IMR-90 (cell line): ENCODE results near the gene SMAP1. TPM values are rescaled to one million over a fixed set of nuclear protein-coding genes. Genes with fewer than 3 reads are reported as not detected.

Experiments used
- ATAC-seq: fragments of 200-7000 bp; cut with Tn5 transposase; 2 replicates; pipeline ENCODE4 v1.9.1; 2020; ENCODE audit warnings: low read depth, mild to moderate bottlenecking, moderate library complexity
- BruUV-seq: library from RNA; stranded (reverse); fragments of 400-500 nt; replicated peaks from 2 replicates; lab custom pipeline; 2021; lab: Mats Ljungman, UMichigan
- CTCF ChIA-PET: fragments of 300-600 bp; formaldehyde crosslinking; extraction: SDS; loops from one replicate; lab custom pipeline; 2021; ENCODE audit warnings: antibody characterized with exemption; lab: Yijun Ruan, JAX
- POLR2A ChIA-PET: fragments of 300-600 bp; sonication (Branson Sonifier 250); formaldehyde crosslinking; loops from one replicate; lab custom pipeline; 2022; ENCODE audit warnings: antibody characterized with exemption; ENCODE audit not compliant: unreplicated experiment; lab: Charles Lee
- DNase-seq: peaks from one replicate; pipeline ENCODE4 v3.0.0; 2013
- H2AFZ ChIP-seq: replicated peaks from 2 replicates; pipeline ENCODE3; 2013; ENCODE audit warnings: low read length, mild to moderate bottlenecking; ENCODE audit not compliant: poor library complexity
- H2AK5ac ChIP-seq: 2 replicates; pipeline ENCODE4 v1.6.1; 2013; ENCODE audit warnings: low read depth, low read length, inconsistent platforms
- H2AK9ac ChIP-seq: replicated peaks from 2 replicates; pipeline ENCODE3; 2013; ENCODE audit warnings: mild to moderate bottlenecking, low read depth, low read length, moderate library complexity; ENCODE audit not compliant: poor library complexity
- H2BK120ac ChIP-seq: 2 replicates; pipeline ENCODE4 v1.6.1; 2013; ENCODE audit warnings: low read depth, low read length, inconsistent platforms
- H2BK15ac ChIP-seq: 3 replicates; pipeline ENCODE4 v1.6.1; 2013; ENCODE audit warnings: low read depth, low read length, inconsistent platforms
- H2BK20ac ChIP-seq: 2 replicates; pipeline ENCODE4 v1.6.1; 2013; ENCODE audit warnings: low read depth, mild to moderate bottlenecking, inconsistent platforms, low read length, moderate library complexity
- H2BK5ac ChIP-seq: 2 replicates; pipeline ENCODE4 v1.6.1; 2013; ENCODE audit warnings: mild to moderate bottlenecking, low read depth, low read length, inconsistent platforms; ENCODE audit not compliant: poor library complexity, severe bottlenecking
- H3K14ac ChIP-seq: replicated peaks from 2 replicates; pipeline ENCODE4 v1.6.1; 2013; ENCODE audit warnings: low read depth, low read length, inconsistent platforms
- H3K18ac ChIP-seq: 2 replicates; pipeline ENCODE4 v1.6.1; 2013; ENCODE audit warnings: low read depth, low read length, control low read depth
- H3K23ac ChIP-seq: 2 replicates; pipeline ENCODE4 v1.6.1; 2013; ENCODE audit warnings: low read depth, low read length, inconsistent platforms
- H3K27ac ChIP-seq: 2 replicates; pipeline ENCODE4 v1.5.1; 2013; ENCODE audit warnings: mild to moderate bottlenecking, control low read depth, low read length; ENCODE audit not compliant: insufficient read depth
- H3K27me3 ChIP-seq: 2 replicates; pipeline ENCODE4 v1.6.1; 2013; ENCODE audit warnings: low read length; ENCODE audit not compliant: control insufficient read depth, insufficient read depth
- H3K36me3 ChIP-seq: 2 replicates; pipeline ENCODE4 v1.6.1; 2013; ENCODE audit warnings: low read length, mixed read lengths; ENCODE audit not compliant: control insufficient read depth, insufficient read depth
- H3K4ac ChIP-seq: 2 replicates; pipeline ENCODE4 v1.6.1; 2013; ENCODE audit warnings: low read depth, low read length, inconsistent platforms
- H3K4me1 ChIP-seq: 2 replicates; pipeline ENCODE4 v1.6.1; 2013; ENCODE audit warnings: low read length, mixed read lengths; ENCODE audit not compliant: control insufficient read depth, insufficient read depth
- H3K4me2 ChIP-seq: 2 replicates; pipeline ENCODE4 v1.6.1; 2013; ENCODE audit warnings: low read depth, mild to moderate bottlenecking, control low read depth, low read length, moderate library complexity
- H3K4me3 ChIP-seq: 2 replicates; pipeline ENCODE4 v1.5.1; 2013; ENCODE audit warnings: low read depth, mild to moderate bottlenecking, control low read depth, low read length, moderate library complexity; ENCODE audit not compliant: insufficient read depth
- H3K56ac ChIP-seq: 2 replicates; pipeline ENCODE4 v1.6.1; 2013; ENCODE audit warnings: low read length, inconsistent platforms; ENCODE audit not compliant: insufficient read depth; ENCODE audit errors: extremely low read depth
- H3K79me1 ChIP-seq, 2 experiments: 2 replicates each; pipeline ENCODE4 v1.6.1; 2013; ENCODE audit warnings: low read length in 2 of 2, inconsistent platforms in 1 of 2, low read depth in 1 of 2
- H3K9ac ChIP-seq: 2 replicates; pipeline ENCODE4 v1.6.1; 2013; ENCODE audit warnings: low read depth, low read length, control low read depth
- H3K9me1 ChIP-seq: 2 replicates; pipeline ENCODE4 v1.6.1; 2013; ENCODE audit warnings: low read length, inconsistent platforms; ENCODE audit not compliant: insufficient read depth
- H3K9me3 ChIP-seq: 2 replicates; pipeline ENCODE4 v1.6.1; 2013; ENCODE audit warnings: low read length; ENCODE audit not compliant: control insufficient read depth, insufficient read depth
- H4K20me1 ChIP-seq: 2 replicates; pipeline ENCODE4 v1.6.1; 2013; ENCODE audit warnings: low read length, inconsistent platforms; ENCODE audit not compliant: insufficient read depth
- H4K5ac ChIP-seq: 2 replicates; pipeline ENCODE4 v1.6.1; 2013; ENCODE audit warnings: mild to moderate bottlenecking, low read depth, low read length, control low read depth
- H4K8ac ChIP-seq, 2 experiments: 2 replicates each; pipeline ENCODE4 v1.6.1; 2013; ENCODE audit warnings: low read depth in 2 of 2, low read length in 2 of 2, control low read depth in 1 of 2, inconsistent platforms in 1 of 2
- H4K91ac ChIP-seq: 2 replicates; pipeline ENCODE4 v1.6.1; 2013; ENCODE audit warnings: low read depth, low read length, inconsistent platforms; ENCODE audit not compliant: insufficient read depth
- BHLHE40 ChIP-seq: fragments of 150-350 bp; IDR thresholded peaks from 2 replicates; pipeline ENCODE4 v1.6.1; 2016; ENCODE audit warnings: mild to moderate bottlenecking, low read depth, low read length
- CEBPB ChIP-seq: IDR thresholded peaks from 2 replicates; pipeline ENCODE4 v1.6.1; 2012; ENCODE audit warnings: low read depth, low read length, improper control_type of control experiment
- MXI1 ChIP-seq: IDR thresholded peaks from 2 replicates; pipeline ENCODE4 v1.6.1; 2012; ENCODE audit warnings: low read depth, mild to moderate bottlenecking, low read length, moderate library complexity, borderline replicate concordance
- NFE2L2 ChIP-seq: fragments of 150-350 bp; IDR thresholded peaks from 2 replicates; pipeline ENCODE4 v1.6.1; 2016; ENCODE audit warnings: low read depth, mild to moderate bottlenecking, low read length
- WGBS, 2 experiments: methylation state at CpG; one replicate each; pipeline versions ENCODE4 v1.1.5 to v1.1.7; 2013; ENCODE audit warnings: missing lambda C conversion rate in 2 of 2; ENCODE audit not compliant: insufficient read length in 1 of 2; ENCODE audit errors: extremely low coverage in 2 of 2; 5-methylcytosine and 5-hydroxymethylcytosine counted together
- dilution Hi-C: fragments of 300-500 bp; cut with HindIII; formaldehyde crosslinking; loops from one replicate; pipeline ENCODE4 v1.14.3; 2018; ENCODE audit warnings: low sequenced_read_pairs; ENCODE audit not compliant: unreplicated experiment
- in situ Hi-C: fragments of 300-500 bp; cut with MboI; formaldehyde crosslinking; loops from 3 replicates; pipeline ENCODE4 v1.14.3; 2019; ENCODE audit warnings: low sequenced_read_pairs, inconsistent platforms, mixed read lengths
- intact Hi-C: fragments of 100-400 bp; cut with micrococcal nuclease; formaldehyde crosslinking; loops from 2 replicates; pipeline ENCODE4 v1.10.0; 2022
- polyA plus RNA-seq, 3 experiments: library from polyadenylated mRNA; depleted of rRNA; stranded (reverse); fragments of >200 nt; gene quantifications; 2 replicates each; pipeline ENCODE4 v1.2.3, GENCODE V29; 2012; ENCODE audit warnings: low replicate concordance in 1 of 3
- total RNA-seq: library from RNA; depleted of rRNA; stranded (reverse); fragments of >200 nt; gene quantifications from 2 replicates; pipeline ENCODE4 v1.2.3, GENCODE V29; 2012

SMAP1 gene
- total and polyA plus RNA-seq, 2 of the 4 experiments (the other 2 are of a cell fraction): 14.8 to 16.7 TPM

GRCh38 chr6:70707893-70708292 lies 40.2 kb downstream of the SMAP1 start:
- BruUV-seq: no TSS peak
- ATAC-seq: no peak

More at GRCh38 chr6:70707893-70708292, 40.2 kb downstream of the SMAP1 start:
- Histone ChIP-seq H2BK120ac (no peak overlapping the region), H2BK5ac (no peak overlapping the region), H2AK9ac (no peak overlapping the region), H2BK20ac (no peak overlapping the region), H3K56ac (no peak overlapping the region), H3K36me3 (no peaks in the 10 kb centered on the region), H3K27ac (no peak overlapping the region), H4K5ac (no peak overlapping the region), H3K9me1 (no peaks in the 10 kb centered on the region), H3K4me3 (no peak overlapping the region), H3K4me2 (no peak overlapping the region), H3K4ac (no peak overlapping the region), H4K20me1 (peaks cover 5% of the 10 kb centered on the region; the same call in 1 of the 2 replicates), H3K9me3 (no peaks in the 10 kb centered on the region), H4K91ac (no peak overlapping the region), H3K79me1 (peaks cover 5 to 10% of the 10 kb centered on the region in 2 experiments), H2AFZ (no peak overlapping the region), H3K23ac (no peak overlapping the region), H3K9ac (no peak overlapping the region), H4K8ac (no peak overlapping the region), H2AK5ac (no peak overlapping the region), H3K18ac (no peak overlapping the region), H3K4me1 (no peaks in the 10 kb centered on the region), H3K14ac (no peak overlapping the region), H2BK15ac (no peak overlapping the region), H3K27me3 (no peaks in the 10 kb centered on the region)
- intact Hi-C loops: loop anchor here (2.0 to 5.0 kb wide), 2 partner anchors 249 to 305 kb away; partner anchors contain the start of gene B3GAT2
- 100% methylated on average over 1 of the region's 2 CpGs; no CpG with 5 or more reads in 1 of the 2 experiments for WGBS, 2 experiments
- CTCF ChIA-PET: interaction anchor here (0.6 to 5.0 kb wide), 3 partner anchors 42 to 177 kb away, joined by 3 to 39 read pairs (median 8); no protein-coding TSS in a partner anchor
- POLR2A ChIA-PET: no interaction called here
- TF ChIP-seq NFE2L2: no peak
- TF ChIP-seq MXI1: no peak
- no peak for TF ChIP-seq BHLHE40
- TF ChIP-seq CEBPB: no peak
- dilution Hi-C loops: loop anchor here (25.0 kb wide), 1 partner anchor 179 kb away; no protein-coding TSS in a partner anchor
- DNase-seq: no peak
- in situ Hi-C loops: loop anchor here (5.0 to 25.0 kb wide), 2 partner anchors 179 to 304 kb away; no protein-coding TSS in a partner anchor
